Measurements from ENCODE around the gene RRP36. TPM values are rescaled to one million over a fixed set of nuclear protein-coding genes. Genes with fewer than 3 reads are reported as not detected.
A peak's percentile ranks its signal among the peaks of the same experiment; 100 is the strongest.

RRP36 gene
- total RNA-seq, 1 donor from 2014 or later: 35.3 TPM

GRCh38 chr6:43012364-43012763 lies 9.1 kb upstream of the RRP36 start:
- Histone ChIP-seq H3K36me3 (peaks cover 52% of the 10 kb centered on the region), H3K27ac (no peak overlapping the region), H3K4me1 (peaks cover 39% of the 10 kb centered on the region), H3K9me3 (no peaks in the 10 kb centered on the region), H3K4me3 (peak overlapping the region; percentile 69), H3K27me3 (ENCODE audit: low read depth) (no peaks in the 10 kb centered on the region)
- DNase-seq: no peak
- ATAC-seq: no peak
- no peak for TF ChIP-seq CTCF (IDR thresholded peaks at IDR 0.05)
- intact Hi-C loops (cut with DNase I): no loop called here

- no peak for DNase-seq
- Histone ChIP-seq H3K36me3 (peaks cover 52% of the 10 kb centered on the region), H3K27me3 (ENCODE audit: low read depth) (no peaks in the 10 kb centered on the region), H3K4me1 (peaks cover 41% of the 10 kb centered on the region), H3K4me3 (peak overlapping the region; percentile 69), H3K9me3 (no peaks in the 10 kb centered on the region), H3K27ac (peak overlapping the region; percentile 72)
- intact Hi-C loops (cut with DNase I): no loop called here
- peak in 1 of 2 donors; percentile 55 for ATAC-seq
- no peak for TF ChIP-seq CTCF (IDR thresholded peaks at IDR 0.05)
Observed at GRCh38 chr6:43013097-43013842, 8.2 kb upstream of the RRP36 start.

GRCh38 chr6:43013843-43014433 lies 7.5 kb upstream of the RRP36 start, which contains the start of the genes KLHDC3 and MEA1:
Gene KLHDC3, plus strand, starts transcription at chr6:43014249. Its CDS starts 2,944 bp downstream, at chr6:43017193.
Gene MEA1, minus strand, starts transcription at chr6:43013946. Its CDS starts 133 bp downstream, at chr6:43013813.
- H3K9me3 ChIP-seq: no peaks in the 10 kb centered on the region
- peaks cover 52% of the 10 kb centered on the region for H3K36me3 ChIP-seq
- DNase-seq (peak; percentile 99), ATAC-seq (peak; percentile 99)
- peak within 1 kb of the TSS; percentile 76 for H3K27ac ChIP-seq
- peak within 1 kb of the TSS; percentile 69 for H3K4me3 ChIP-seq
- no peak for TF ChIP-seq CTCF (IDR thresholded peaks at IDR 0.05)
- intact Hi-C loops (cut with DNase I): no loop called here
- H3K27me3 ChIP-seq (ENCODE audit: low read depth): no peaks in the 10 kb centered on the region
- peaks cover 41% of the 10 kb centered on the region for H3K4me1 ChIP-seq

- no peak for TF ChIP-seq CTCF (IDR thresholded peaks at IDR 0.05)
- H3K27ac ChIP-seq: peak overlapping the region; percentile 76
- H3K27me3 ChIP-seq (ENCODE audit: low read depth): no peaks in the 10 kb centered on the region
- H3K36me3 ChIP-seq: peaks cover 52% of the 10 kb centered on the region
- no peak for DNase-seq
- H3K4me3 ChIP-seq: peak overlapping the region; percentile 69
- H3K4me1 ChIP-seq: peaks cover 41% of the 10 kb centered on the region
- ATAC-seq: no peak
- no peaks in the 10 kb centered on the region for H3K9me3 ChIP-seq
- intact Hi-C loops (cut with DNase I): no loop called here
Observed at GRCh38 chr6:43014434-43014909, 7.0 kb upstream of the RRP36 start.

GRCh38 chr6:43016176-43016942 lies 5.1 kb upstream of the RRP36 start:
- peaks cover 49% of the 10 kb centered on the region for H3K4me1 ChIP-seq

More at GRCh38 chr6:43016176-43016942, 5.1 kb upstream of the RRP36 start:
- peaks cover 42% of the 10 kb centered on the region for H3K36me3 ChIP-seq
- H3K27me3 ChIP-seq (ENCODE audit: low read depth): no peaks in the 10 kb centered on the region
- DNase-seq (no peak), ATAC-seq (no peak)
- no peak overlapping the region for H3K4me3 ChIP-seq
- no peak overlapping the region for H3K27ac ChIP-seq
- no peaks in the 10 kb centered on the region for H3K9me3 ChIP-seq
- intact Hi-C loops (cut with DNase I): no loop called here
- no peak for TF ChIP-seq CTCF (IDR thresholded peaks at IDR 0.05)

All from lower lobe of right lung (tissue), 2 donors.